Neuronal stem cell (in vitro differentiated cells): ENCODE measurements around the gene MB21D2.

Experiments used
- DNase-seq: peaks from one replicate; pipeline ENCODE4 v3.0.0-alpha.2; 2013; ENCODE audit warnings: low spot score
- H2AFZ ChIP-seq: one replicate; pipeline ENCODE4 v1.6.1; 2013; ENCODE audit warnings: mild to moderate bottlenecking, low read length, inconsistent platforms
- H2AK5ac ChIP-seq: 2 replicates; pipeline ENCODE4 v1.6.1; 2013; ENCODE audit warnings: low read depth, mild to moderate bottlenecking, inconsistent platforms, low read length, moderate library complexity, mixed read lengths
- H2BK120ac ChIP-seq: 2 replicates; pipeline ENCODE4 v1.6.1; 2013; ENCODE audit warnings: low read depth, mild to moderate bottlenecking, inconsistent platforms, low read length, moderate library complexity, mixed read lengths
- H2BK12ac ChIP-seq: one replicate; pipeline ENCODE4 v1.6.1; 2013; ENCODE audit warnings: low read length, inconsistent platforms
- H2BK15ac ChIP-seq: 2 replicates; pipeline ENCODE4 v1.6.1; 2013; ENCODE audit warnings: mild to moderate bottlenecking, low read length, inconsistent platforms, mixed read lengths
- H2BK5ac ChIP-seq: one replicate; pipeline ENCODE4 v1.6.1; 2013; ENCODE audit warnings: inconsistent platforms, mild to moderate bottlenecking, low read length, moderate library complexity
- H3K14ac ChIP-seq: one replicate; pipeline ENCODE4 v1.6.1; 2013; ENCODE audit warnings: low read length, inconsistent platforms
- H3K18ac ChIP-seq: 2 replicates; pipeline ENCODE4 v1.6.1; 2013; ENCODE audit warnings: low read length, inconsistent platforms
- H3K23ac ChIP-seq: 2 replicates; pipeline ENCODE4 v1.6.1; 2013; ENCODE audit warnings: low read depth, mild to moderate bottlenecking, mixed read lengths, low read length, inconsistent platforms; ENCODE audit not compliant: poor library complexity
- H3K27ac ChIP-seq: replicated peaks from 3 replicates; pipeline ENCODE4 v1.5.1; 2013; ENCODE audit warnings: low read length, inconsistent platforms
- H3K27me3 ChIP-seq, 3 experiments: 2 replicates each; pipeline ENCODE4 v1.6.1; 2013; ENCODE audit warnings: low read length in 3 of 3, mild to moderate bottlenecking in 2 of 3, inconsistent platforms in 1 of 3, low read depth in 1 of 3, mixed read lengths in 1 of 3, moderate library complexity in 1 of 3; ENCODE audit not compliant: control insufficient read depth in 3 of 3, insufficient read depth in 3 of 3
- H3K36me3 ChIP-seq, 2 donors: replicated peaks in 1 of 2; 2 replicates each; pipeline ENCODE4 v1.6.1; 2013; ENCODE audit warnings: low read length in 2 of 2; ENCODE audit not compliant: control insufficient read depth in 2 of 2, insufficient read depth in 2 of 2
- H3K4ac ChIP-seq: 2 replicates; pipeline ENCODE4 v1.6.1; 2013; ENCODE audit warnings: inconsistent platforms, mild to moderate bottlenecking, low read length, moderate library complexity
- H3K4me1 ChIP-seq, 2 donors: 1 replicate in 1 of 2; 2 replicates in 1 of 2; pipeline ENCODE4 v1.6.1; 2013; ENCODE audit warnings: low read length in 2 of 2, low read depth in 1 of 2; ENCODE audit not compliant: control insufficient read depth in 2 of 2, insufficient read depth in 1 of 2
- H3K4me2 ChIP-seq: one replicate; pipeline ENCODE4 v1.6.1; 2013; ENCODE audit warnings: mild to moderate bottlenecking, low read length, inconsistent platforms; ENCODE audit not compliant: insufficient read depth, poor library complexity, severe bottlenecking
- H3K4me3 ChIP-seq, 2 donors: 2 replicates each; pipeline ENCODE4 v1.5.1; 2013; ENCODE audit warnings: low read length in 2 of 2, mild to moderate bottlenecking in 2 of 2, inconsistent platforms in 1 of 2, moderate library complexity in 1 of 2
- H3K79me1 ChIP-seq: one replicate; pipeline ENCODE4 v1.6.1; 2013; ENCODE audit warnings: low read depth, mild to moderate bottlenecking, inconsistent platforms, low read length, moderate library complexity
- H3K9ac ChIP-seq: one replicate; pipeline ENCODE4 v1.6.1; 2013; ENCODE audit warnings: mild to moderate bottlenecking, low read depth, low read length, inconsistent platforms; ENCODE audit not compliant: poor library complexity
- H3K9me3 ChIP-seq, 2 donors: replicated peaks in 1 of 2; 2 replicates each; pipeline versions ENCODE3 to v1.6.1; 2013; ENCODE audit warnings: low read length in 2 of 2, mild to moderate bottlenecking in 2 of 2, inconsistent platforms in 1 of 2, low read depth in 1 of 2, mixed read lengths in 1 of 2, moderate library complexity in 1 of 2; ENCODE audit not compliant: control insufficient read depth in 2 of 2, insufficient read depth in 1 of 2
- H4K8ac ChIP-seq: one replicate; pipeline ENCODE4 v1.6.1; 2013; ENCODE audit warnings: low read depth, mild to moderate bottlenecking, inconsistent platforms, low read length, moderate library complexity
- H4K91ac ChIP-seq: one replicate; pipeline ENCODE4 v1.6.1; 2013; ENCODE audit warnings: low read length, low read depth, mild to moderate bottlenecking, inconsistent platforms; ENCODE audit not compliant: poor library complexity
- WGBS, 2 donors: extraction: QIAGEN DNeasy Blood & Tissue Kit; methylation state at CpG; one replicate each; pipeline ENCODE4 v1.1.7; 2013; ENCODE audit warnings: missing lambda C conversion rate in 2 of 2, mixed read lengths in 1 of 2; ENCODE audit not compliant: insufficient read length in 2 of 2, insufficient replicate concordance in 1 of 2; ENCODE audit errors: extremely low coverage in 2 of 2; 5-methylcytosine and 5-hydroxymethylcytosine counted together

The MB21D2 gene

DNA sequence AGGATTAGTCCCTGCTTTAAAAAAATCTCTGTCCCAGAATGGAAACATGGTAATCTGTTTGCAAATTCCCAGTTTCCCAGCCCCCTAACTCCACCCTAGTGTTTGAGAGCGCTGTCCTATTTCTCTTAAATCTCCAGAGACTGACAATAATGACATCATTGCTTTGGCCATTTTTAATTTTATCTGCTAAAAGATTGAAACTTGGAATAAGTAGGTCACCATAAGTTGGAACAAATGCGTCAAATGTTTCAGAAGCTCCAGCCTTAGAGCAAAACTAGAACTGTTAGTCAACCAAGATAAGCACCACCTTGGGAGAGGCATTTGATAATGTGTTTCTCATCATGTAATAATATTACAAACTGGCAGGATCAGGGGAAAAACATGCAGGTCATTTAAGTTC lies 25.7 kb upstream of the MB21D2 start:
- no peak overlapping the region for H2BK120ac ChIP-seq
- no peak overlapping the region for H3K14ac ChIP-seq
- H2BK5ac ChIP-seq, result no peak overlapping the region
- H4K91ac ChIP-seq, result no peak overlapping the region
- H3K9ac ChIP-seq, result no peak overlapping the region
- H3K4me3 ChIP-seq, result no peak overlapping the region
- H3K27ac ChIP-seq, result no peak overlapping the region
- no peak overlapping the region for H2BK12ac ChIP-seq
- H3K4ac ChIP-seq, result no peak overlapping the region
- H3K79me1 ChIP-seq, result no peaks in the 10 kb centered on the region
- H4K8ac ChIP-seq, result no peak overlapping the region
- no peak overlapping the region for H3K4me2 ChIP-seq
- no peaks in the 10 kb centered on the region for H3K4me1 ChIP-seq
- no peak for DNase-seq
- no peaks in the 10 kb centered on the region for H3K27me3 ChIP-seq
- no peak overlapping the region for H3K18ac ChIP-seq
- H2AK5ac ChIP-seq, result no peak overlapping the region
- H2AFZ ChIP-seq, result no peak overlapping the region
- no peak overlapping the region for H2BK15ac ChIP-seq
- H3K9me3 ChIP-seq, result peaks cover 0 to 2% of the 10 kb centered on the region in 2 donors
- no peaks in the 10 kb centered on the region for H3K36me3 ChIP-seq
- H3K23ac ChIP-seq, result no peak overlapping the region
- no CpG with 5 or more reads among the region's 2 CpGs for WGBS, 2 donors

DNA sequence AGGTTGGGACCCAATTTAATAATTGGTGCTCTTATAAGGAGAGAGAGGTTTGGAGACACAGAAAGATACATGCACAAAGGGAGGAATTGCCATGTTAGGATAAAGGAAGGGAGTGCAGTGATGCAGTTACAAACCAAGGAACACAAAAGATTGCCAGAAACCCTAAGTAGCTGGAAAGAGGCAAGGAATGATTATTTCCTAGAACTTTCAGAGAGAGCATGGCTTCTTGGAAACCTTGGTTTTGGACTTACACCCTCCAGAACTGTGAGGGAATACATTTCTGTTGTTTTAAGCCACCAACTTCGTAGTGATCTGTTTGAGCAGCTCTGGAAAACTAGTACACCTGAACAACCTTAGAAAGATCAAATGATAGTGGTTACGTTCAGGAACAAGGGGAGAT lies 25.0 kb upstream of the MB21D2 start:
- Histone ChIP-seq H2AK5ac (no peak overlapping the region), H3K18ac (no peak overlapping the region), H2AFZ (no peak overlapping the region), H2BK15ac (no peak overlapping the region), H3K14ac (no peak overlapping the region), H3K9me3 (no peaks in the 10 kb centered on the region), H3K9ac (no peak overlapping the region), H4K91ac (no peak overlapping the region), H3K4me2 (no peak overlapping the region), H3K27me3 (no peaks in the 10 kb centered on the region), H4K8ac (no peak overlapping the region), H3K4me1 (no peaks in the 10 kb centered on the region), H3K4ac (no peak overlapping the region), H3K4me3 (no peak overlapping the region), H3K36me3 (no peaks in the 10 kb centered on the region), H2BK120ac (no peak overlapping the region), H2BK12ac (no peak overlapping the region), H3K27ac (no peak overlapping the region), H2BK5ac (no peak overlapping the region), H3K23ac (no peak overlapping the region), H3K79me1 (no peaks in the 10 kb centered on the region)
- no CpG with 5 or more reads among the region's 2 CpGs for WGBS, 2 donors
- DNase-seq, result no peak

DNA sequence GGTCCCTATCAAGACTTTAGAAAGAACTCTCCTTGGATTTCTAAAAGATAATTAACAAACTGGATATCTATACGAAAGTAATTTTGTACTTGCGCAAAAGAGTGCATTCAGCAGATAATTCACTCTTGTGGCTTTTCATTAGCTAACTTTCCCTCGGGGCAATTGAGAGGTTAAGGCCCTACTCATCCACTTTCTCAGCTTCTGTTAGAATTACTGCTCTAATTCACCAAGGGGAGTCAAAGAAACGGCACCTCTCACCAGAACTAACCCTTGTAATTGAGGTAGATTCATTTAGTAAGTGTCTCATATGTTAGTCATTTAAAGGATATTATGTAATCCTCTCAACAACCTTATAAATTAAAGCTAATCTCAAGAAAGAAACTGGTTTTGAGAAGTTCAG lies 22.5 kb upstream of the MB21D2 start:
- Histone ChIP-seq H2AK5ac (no peak overlapping the region), H3K36me3 (no peaks in the 10 kb centered on the region), H2BK5ac (no peak overlapping the region), H3K4ac (no peak overlapping the region), H3K9me3 (no peaks in the 10 kb centered on the region), H3K27me3 (no peaks in the 10 kb centered on the region), H2BK15ac (no peak overlapping the region), H2AFZ (no peak overlapping the region), H3K27ac (no peak overlapping the region), H2BK12ac (no peak overlapping the region), H3K14ac (no peak overlapping the region), H3K4me2 (no peak overlapping the region), H3K4me3 (no peak overlapping the region), H3K4me1 (no peaks in the 10 kb centered on the region), H3K18ac (no peak overlapping the region), H4K8ac (no peak overlapping the region), H2BK120ac (no peak overlapping the region), H3K9ac (no peak overlapping the region), H3K79me1 (no peaks in the 10 kb centered on the region), H4K91ac (no peak overlapping the region), H3K23ac (no peak overlapping the region)
- no peak for DNase-seq
- WGBS, 2 donors, result no CpG with 5 or more reads among the region's 4 CpGs

DNA sequence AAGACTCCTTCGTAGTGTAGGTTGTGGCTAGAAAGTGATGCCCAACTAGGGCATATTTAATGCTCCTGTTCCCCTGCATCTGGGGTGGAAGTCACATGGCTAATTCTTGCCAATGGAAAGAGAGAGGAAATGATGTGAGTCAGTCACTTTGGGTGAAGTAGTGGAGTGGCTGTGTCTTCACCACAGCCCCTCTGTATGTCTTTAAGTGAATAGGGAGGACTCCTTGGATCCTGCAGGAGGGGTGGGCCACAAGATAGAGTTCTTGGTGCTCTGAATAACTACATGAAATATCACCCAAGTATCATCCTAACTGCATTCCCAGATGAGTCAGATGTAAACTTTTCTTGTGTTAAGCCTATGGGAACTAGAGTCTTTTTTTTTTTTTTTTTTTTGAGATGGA lies 17.8 kb upstream of the MB21D2 start:
- Histone ChIP-seq H2BK5ac (no peak overlapping the region), H3K27me3 (no peaks in the 10 kb centered on the region), H2AFZ (no peak overlapping the region), H3K23ac (no peak overlapping the region), H3K14ac (no peak overlapping the region), H2AK5ac (no peak overlapping the region), H3K18ac (no peak overlapping the region), H3K79me1 (no peaks in the 10 kb centered on the region), H4K91ac (no peak overlapping the region), H3K27ac (no peak overlapping the region), H2BK12ac (no peak overlapping the region), H3K4me2 (no peak overlapping the region), H3K9me3 (no peaks in the 10 kb centered on the region), H4K8ac (no peak overlapping the region), H3K4me3 (no peak overlapping the region), H3K4ac (no peak overlapping the region), H3K9ac (no peak overlapping the region), H2BK15ac (no peak overlapping the region), H3K36me3 (no peaks in the 10 kb centered on the region), H3K4me1 (no peaks in the 10 kb centered on the region), H2BK120ac (no peak overlapping the region)
- no CpG with 5 or more reads among the region's 1 CpG for WGBS, 2 donors
- DNase-seq, result no peak
